ENCODE measurements around the gene PTPRK. TPM values are rescaled to one million over a fixed set of nuclear protein-coding genes. Genes with fewer than 3 reads are reported as not detected.

The PTPRK gene
- total and polyA plus RNA-seq, 9 of the 15 experiments (the other 6 are each of a cell fraction or from before 2014, with no cell fraction given) = 0.04 to 0.51 TPM; not detected in 7

- Histone ChIP-seq H3K36me3 (ENCODE audit: control insufficient read depth, insufficient read depth, low read length) (no peaks in the 10 kb centered on the region), H3K9me3 (replicated peaks; ENCODE audit: control insufficient read depth, insufficient read depth, low read depth, low read length) (no peaks in the 10 kb centered on the region), H3K27ac (ENCODE audit: extremely low read depth, low read depth, low read length) (no peak overlapping the region), H4K20me1 (replicated peaks; ENCODE audit: control insufficient read depth, insufficient read depth, low read length) (no peaks in the 10 kb centered on the region), H3K27me3 (ENCODE audit: control insufficient read depth in 2 of 2, insufficient read depth in 2 of 2, low read length in 2 of 2) (no peaks in the 10 kb centered on the region), H3K9me1 (ENCODE audit: control insufficient read depth, insufficient read depth, low read length) (no peaks in the 10 kb centered on the region), H3K9ac (ENCODE audit: insufficient read depth in 1 of 2, low read depth in 2 of 2, low read length in 2 of 2) (no peak overlapping the region), H3K4me3 (no peak overlapping the region), H3K79me2 (ENCODE audit: control insufficient read depth, insufficient read depth, low read length) (no peaks in the 10 kb centered on the region), H3K4me2 (ENCODE audit: insufficient read depth, low read length) (no peak overlapping the region), H2AFZ (ENCODE audit: low read depth, low read length) (no peak overlapping the region), H3K4me1 (replicated peaks in 1 of 2; ENCODE audit: control insufficient read depth in 2 of 2, insufficient read depth in 2 of 2, low read length in 2 of 2) (no peaks in the 10 kb centered on the region)
- intact Hi-C loops (cut with micrococcal nuclease) = no loop called here
- ChIA-PET POLR2A (interaction anchor here (0.6 kb wide), 1 partner anchor 76 kb away, joined by 3 read pairs; no protein-coding TSS in a partner anchor), CTCF (ENCODE audit: low intra/inter-chr PET ratio) (no interaction called here)
- DNase-seq (ENCODE audit: extremely low read depth in 1 of 4, low spot score in 3 of 4) (no peak), FAIRE-seq (no peak), ATAC-seq (no peak)
- in situ Hi-C loops (cut with MboI) = no loop called here
- BruUV-seq (replicated peaks) = no TSS peak
- TF ChIP-seq, protein P1, sequence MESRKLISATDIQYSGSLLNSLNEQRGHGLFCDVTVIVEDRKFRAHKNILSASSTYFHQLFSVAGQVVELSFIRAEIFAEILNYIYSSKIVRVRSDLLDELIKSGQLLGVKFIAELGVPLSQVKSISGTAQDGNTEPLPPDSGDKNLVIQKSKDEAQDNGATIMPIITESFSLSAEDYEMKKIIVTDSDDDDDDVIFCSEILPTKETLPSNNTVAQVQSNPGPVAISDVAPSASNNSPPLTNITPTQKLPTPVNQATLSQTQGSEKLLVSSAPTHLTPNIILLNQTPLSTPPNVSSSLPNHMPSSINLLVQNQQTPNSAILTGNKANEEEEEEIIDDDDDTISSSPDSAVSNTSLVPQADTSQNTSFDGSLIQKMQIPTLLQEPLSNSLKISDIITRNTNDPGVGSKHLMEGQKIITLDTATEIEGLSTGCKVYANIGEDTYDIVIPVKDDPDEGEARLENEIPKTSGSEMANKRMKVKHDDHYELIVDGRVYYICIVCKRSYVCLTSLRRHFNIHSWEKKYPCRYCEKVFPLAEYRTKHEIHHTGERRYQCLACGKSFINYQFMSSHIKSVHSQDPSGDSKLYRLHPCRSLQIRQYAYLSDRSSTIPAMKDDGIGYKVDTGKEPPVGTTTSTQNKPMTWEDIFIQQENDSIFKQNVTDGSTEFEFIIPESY (CRISPR knock-in tag; IDR thresholded peaks at IDR 0.05) = no peak
- TF ChIP-seq, protein P2, sequence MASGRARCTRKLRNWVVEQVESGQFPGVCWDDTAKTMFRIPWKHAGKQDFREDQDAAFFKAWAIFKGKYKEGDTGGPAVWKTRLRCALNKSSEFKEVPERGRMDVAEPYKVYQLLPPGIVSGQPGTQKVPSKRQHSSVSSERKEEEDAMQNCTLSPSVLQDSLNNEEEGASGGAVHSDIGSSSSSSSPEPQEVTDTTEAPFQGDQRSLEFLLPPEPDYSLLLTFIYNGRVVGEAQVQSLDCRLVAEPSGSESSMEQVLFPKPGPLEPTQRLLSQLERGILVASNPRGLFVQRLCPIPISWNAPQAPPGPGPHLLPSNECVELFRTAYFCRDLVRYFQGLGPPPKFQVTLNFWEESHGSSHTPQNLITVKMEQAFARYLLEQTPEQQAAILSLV (tag; IDR thresholded peaks at IDR 0.05) = no peak
- no peak for TF ChIP-seq SMAD3 (CRISPR knock-in tag; conservative IDR thresholded peaks at IDR 0.05)
- no peak for TF ChIP-seq RAD21 (CRISPR knock-in tag; conservative IDR thresholded peaks at IDR 0.05 in 1 of 2, IDR thresholded peaks at IDR 0.05 in 1 of 2)
- TF ChIP-seq HMGXB4 (CRISPR knock-in tag; IDR thresholded peaks at IDR 0.05) = no peak
- TF ChIP-seq CBFA2T2 (conservative IDR thresholded peaks at IDR 0.05) = no peak
- TF ChIP-seq CCAR2 (IDR thresholded peaks at IDR 0.05; ENCODE audit: low read depth, low read length) = no peak
- TF ChIP-seq, protein P3, sequence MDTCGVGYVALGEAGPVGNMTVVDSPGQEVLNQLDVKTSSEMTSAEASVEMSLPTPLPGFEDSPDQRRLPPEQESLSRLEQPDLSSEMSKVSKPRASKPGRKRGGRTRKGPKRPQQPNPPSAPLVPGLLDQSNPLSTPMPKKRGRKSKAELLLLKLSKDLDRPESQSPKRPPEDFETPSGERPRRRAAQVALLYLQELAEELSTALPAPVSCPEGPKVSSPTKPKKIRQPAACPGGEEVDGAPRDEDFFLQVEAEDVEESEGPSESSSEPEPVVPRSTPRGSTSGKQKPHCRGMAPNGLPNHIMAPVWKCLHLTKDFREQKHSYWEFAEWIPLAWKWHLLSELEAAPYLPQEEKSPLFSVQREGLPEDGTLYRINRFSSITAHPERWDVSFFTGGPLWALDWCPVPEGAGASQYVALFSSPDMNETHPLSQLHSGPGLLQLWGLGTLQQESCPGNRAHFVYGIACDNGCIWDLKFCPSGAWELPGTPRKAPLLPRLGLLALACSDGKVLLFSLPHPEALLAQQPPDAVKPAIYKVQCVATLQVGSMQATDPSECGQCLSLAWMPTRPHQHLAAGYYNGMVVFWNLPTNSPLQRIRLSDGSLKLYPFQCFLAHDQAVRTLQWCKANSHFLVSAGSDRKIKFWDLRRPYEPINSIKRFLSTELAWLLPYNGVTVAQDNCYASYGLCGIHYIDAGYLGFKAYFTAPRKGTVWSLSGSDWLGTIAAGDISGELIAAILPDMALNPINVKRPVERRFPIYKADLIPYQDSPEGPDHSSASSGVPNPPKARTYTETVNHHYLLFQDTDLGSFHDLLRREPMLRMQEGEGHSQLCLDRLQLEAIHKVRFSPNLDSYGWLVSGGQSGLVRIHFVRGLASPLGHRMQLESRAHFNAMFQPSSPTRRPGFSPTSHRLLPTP (IDR thresholded peaks at IDR 0.05; ENCODE audit: borderline replicate concordance, extremely low read depth, insufficient read length) = no peak
Observed at GRCh38 chr6:128528241-128528640, 7.8 kb upstream of the PTPRK start.

Data from K562 (cell line).